Caco-2 (cell line): ENCODE measurements around the gene OR51M1. TPM values are rescaled to one million over a fixed set of nuclear protein-coding genes. Genes with fewer than 3 reads are reported as not detected.

Source experiments
- BruUV-seq: library from RNA; stranded (reverse); fragments of 400-500 nt; replicated peaks from 2 replicates; lab custom pipeline; 2021; lab: Mats Ljungman, UMichigan
- CTCF ChIA-PET: fragments of 300-600 bp; sonication (Branson Sonifier 250); formaldehyde crosslinking; loops from one replicate; lab custom pipeline; 2022; ENCODE audit warnings: antibody characterized with exemption; lab: Charles Lee
- POLR2A ChIA-PET: fragments of 300-600 bp; sonication (Branson Sonifier 250); formaldehyde crosslinking; loops from one replicate; lab custom pipeline; 2022; ENCODE audit warnings: antibody characterized with exemption; lab: Charles Lee
- DNase-seq, 2 experiments: peaks; one replicate each; pipeline versions ENCODE4 v3.0.0 to v3.0.0-alpha.2; 2020 to 2022
- H3K27me3 ChIP-seq: replicated peaks from 2 replicates; pipeline ENCODE4 v1.6.0; 2011; ENCODE audit warnings: low read length; ENCODE audit not compliant: control insufficient read depth, insufficient read depth
- H3K36me3 ChIP-seq: 2 replicates; pipeline ENCODE4 v1.5.1; 2011; ENCODE audit warnings: low read length; ENCODE audit not compliant: control insufficient read depth, insufficient read depth
- H3K4me1 ChIP-seq: fragments of 250-450 bp; sonication (Bioruptor Pico); 2 replicates; pipeline ENCODE4 v1.5.1; 2020; ENCODE audit warnings: mild to moderate bottlenecking
- H3K4me3 ChIP-seq: 2 replicates; pipeline ENCODE4 v1.5.1; 2011; ENCODE audit warnings: low read depth, mild to moderate bottlenecking, control low read depth, low read length
- H3K9me3 ChIP-seq: fragments of 250-450 bp; sonication (Bioruptor Pico); 2 replicates; pipeline ENCODE4 v1.5.1; 2020; ENCODE audit warnings: mild to moderate bottlenecking, moderate library complexity
- H3K27ac Mint-ChIP-seq: one replicate; pipeline ENCODE4 v1.8.0; 2022; ENCODE audit warnings: mixed read lengths; ENCODE audit not compliant: unreplicated experiment
- H3K27me3 Mint-ChIP-seq: one replicate; pipeline ENCODE4 v1.8.0; 2022; ENCODE audit warnings: mixed read lengths; ENCODE audit not compliant: insufficient read depth, unreplicated experiment
- H3K36me3 Mint-ChIP-seq: one replicate; pipeline ENCODE4 v1.8.0; 2022; ENCODE audit warnings: mild to moderate bottlenecking, mixed read lengths; ENCODE audit not compliant: insufficient read depth, unreplicated experiment
- H3K4me1 Mint-ChIP-seq: one replicate; pipeline ENCODE4 v1.8.0; 2022; ENCODE audit warnings: low read depth, mixed read lengths; ENCODE audit not compliant: unreplicated experiment
- H3K4me3 Mint-ChIP-seq: one replicate; pipeline ENCODE4 v1.8.0; 2022; ENCODE audit warnings: mild to moderate bottlenecking, moderate library complexity, mixed read lengths; ENCODE audit not compliant: unreplicated experiment
- H3K9me3 Mint-ChIP-seq: one replicate; pipeline ENCODE4 v1.8.0; 2022; ENCODE audit warnings: mixed read lengths; ENCODE audit not compliant: unreplicated experiment
- intact Hi-C: fragments of 100-400 bp; cut with micrococcal nuclease; formaldehyde crosslinking; loops from one replicate; pipeline ENCODE4 v1.10.0; 2022; ENCODE audit not compliant: unreplicated experiment
- total RNA-seq: library from RNA; stranded (reverse); gene quantifications from 2 replicates; pipeline ENCODE4 v1.2.3, GENCODE V29; 2022
- TF ChIP-seq, protein P1 (sequence below), 2 experiments: fragments of 200-600 bp in 1 of 2; IDR thresholded peaks; 1 replicate in 1 of 2; 2 replicates in 1 of 2; pipeline versions ENCODE4 v1.5.1 to v1.8.0; 2011 to 2022; ENCODE audit warnings: antibody characterized with exemption in 1 of 2, control low read depth in 1 of 2, inconsistent platforms in 1 of 2, low read depth in 1 of 2, low read length in 1 of 2, mild to moderate bottlenecking in 1 of 2, moderate library complexity in 1 of 2; ENCODE audit not compliant: insufficient read depth in 1 of 2, severe bottlenecking in 1 of 2, unreplicated experiment in 1 of 2

The OR51M1 gene
- total RNA-seq, 1 experiment from 2014 or later: not detected

DNA sequence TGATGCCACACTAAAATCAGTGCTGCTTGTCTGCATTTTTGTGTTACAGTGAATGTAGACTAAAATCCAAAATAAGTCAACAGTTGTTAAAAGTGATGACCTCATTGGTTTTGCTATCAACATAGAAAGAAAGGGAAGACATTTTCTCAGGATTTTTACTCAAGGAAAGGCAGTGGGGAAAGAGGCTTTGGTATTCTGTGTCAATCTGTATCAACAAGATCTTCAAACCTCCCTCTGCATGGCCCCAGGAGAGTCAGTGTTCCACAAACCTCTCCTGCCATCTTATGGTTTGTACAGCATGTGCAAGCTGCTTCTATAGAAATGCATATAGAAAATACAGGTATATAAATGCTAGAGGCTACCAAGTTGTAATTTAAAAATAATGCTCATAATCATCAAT is 13.8 kb upstream of the OR51M1 start:
- DNase-seq: peak in 1 of 2 experiments; percentile 13
- TF ChIP-seq, protein P1, sequence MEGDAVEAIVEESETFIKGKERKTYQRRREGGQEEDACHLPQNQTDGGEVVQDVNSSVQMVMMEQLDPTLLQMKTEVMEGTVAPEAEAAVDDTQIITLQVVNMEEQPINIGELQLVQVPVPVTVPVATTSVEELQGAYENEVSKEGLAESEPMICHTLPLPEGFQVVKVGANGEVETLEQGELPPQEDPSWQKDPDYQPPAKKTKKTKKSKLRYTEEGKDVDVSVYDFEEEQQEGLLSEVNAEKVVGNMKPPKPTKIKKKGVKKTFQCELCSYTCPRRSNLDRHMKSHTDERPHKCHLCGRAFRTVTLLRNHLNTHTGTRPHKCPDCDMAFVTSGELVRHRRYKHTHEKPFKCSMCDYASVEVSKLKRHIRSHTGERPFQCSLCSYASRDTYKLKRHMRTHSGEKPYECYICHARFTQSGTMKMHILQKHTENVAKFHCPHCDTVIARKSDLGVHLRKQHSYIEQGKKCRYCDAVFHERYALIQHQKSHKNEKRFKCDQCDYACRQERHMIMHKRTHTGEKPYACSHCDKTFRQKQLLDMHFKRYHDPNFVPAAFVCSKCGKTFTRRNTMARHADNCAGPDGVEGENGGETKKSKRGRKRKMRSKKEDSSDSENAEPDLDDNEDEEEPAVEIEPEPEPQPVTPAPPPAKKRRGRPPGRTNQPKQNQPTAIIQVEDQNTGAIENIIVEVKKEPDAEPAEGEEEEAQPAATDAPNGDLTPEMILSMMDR (IDR thresholded peaks at IDR 0.05; ENCODE audit: insufficient read depth in 1 of 2, low read depth in 1 of 2, low read length in 1 of 2, severe bottlenecking in 1 of 2, unreplicated experiment in 1 of 2): peak in 1 of 2 experiments; percentile 20
- intact Hi-C loops: loop anchor here (1.0 kb wide), 2 partner anchors 164 to 245 kb away; no protein-coding TSS in a partner anchor
- Mint-ChIP-seq H3K27ac (no peak overlapping the region), H3K9me3 (no peaks in the 10 kb centered on the region), H3K36me3 (no peaks in the 10 kb centered on the region), H3K4me1 (no peaks in the 10 kb centered on the region), H3K27me3 (peaks cover 15% of the 10 kb centered on the region), H3K4me3 (no peak overlapping the region)
- Histone ChIP-seq H3K27me3 (no peaks in the 10 kb centered on the region), H3K4me3 (no peak overlapping the region), H3K4me1 (no peaks in the 10 kb centered on the region), H3K36me3 (no peaks in the 10 kb centered on the region), H3K9me3 (no peaks in the 10 kb centered on the region)
- BruUV-seq: no TSS peak
- POLR2A ChIA-PET: no interaction called here
- CTCF ChIA-PET: no interaction called here

DNA sequence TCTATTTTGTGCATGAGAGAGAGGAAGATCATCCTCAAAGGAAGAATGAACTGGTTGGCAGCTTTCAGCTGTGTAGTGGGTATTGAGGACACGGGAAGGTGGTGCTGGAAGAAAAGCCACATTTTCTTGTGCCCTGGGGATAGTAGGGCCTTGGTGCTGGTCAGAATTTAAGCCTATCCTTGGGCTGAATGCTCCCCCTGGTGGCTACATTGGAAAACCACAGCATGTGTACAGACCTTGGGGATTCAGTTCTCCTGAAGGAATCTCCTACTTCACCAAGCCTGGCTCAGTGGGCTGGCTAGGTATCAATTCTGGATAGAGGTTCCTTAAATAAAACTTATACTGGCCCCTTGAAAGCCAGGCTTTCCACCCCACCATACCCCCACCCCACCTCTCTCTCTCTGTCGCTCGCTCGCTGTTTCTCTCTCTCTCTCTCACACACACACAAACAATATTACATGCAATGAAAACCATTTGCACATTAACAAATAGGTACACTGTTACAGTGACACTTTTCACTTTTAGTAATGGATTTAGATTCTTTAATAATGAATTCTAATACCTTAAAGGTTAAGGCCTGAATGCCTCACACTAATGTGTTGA is 2.8 kb upstream of the OR51M1 start:
- TF ChIP-seq, protein P1 (IDR thresholded peaks at IDR 0.05; ENCODE audit: insufficient read depth in 1 of 2, low read depth in 1 of 2, low read length in 1 of 2, severe bottlenecking in 1 of 2, unreplicated experiment in 1 of 2): peak; percentile 78 to 92
- ChIA-PET CTCF (no interaction called here), POLR2A (no interaction called here)
- H3K4me1 Mint-ChIP-seq: no peaks in the 10 kb centered on the region
- no peak overlapping the region for H3K4me3 Mint-ChIP-seq
- no peak overlapping the region for H3K4me3 ChIP-seq
- intact Hi-C loops: loop anchor here (1.0 kb wide), 3 partner anchors 177 to 755 kb away; no protein-coding TSS in a partner anchor
- no peaks in the 10 kb centered on the region for H3K27me3 ChIP-seq
- H3K4me1 ChIP-seq: no peaks in the 10 kb centered on the region
- BruUV-seq: no TSS peak
- no peaks in the 10 kb centered on the region for H3K36me3 Mint-ChIP-seq
- no peaks in the 10 kb centered on the region for H3K9me3 ChIP-seq
- H3K27ac Mint-ChIP-seq: no peak overlapping the region
- H3K9me3 Mint-ChIP-seq: no peaks in the 10 kb centered on the region
- peaks cover 6% of the 10 kb centered on the region for H3K27me3 Mint-ChIP-seq
- H3K36me3 ChIP-seq: no peaks in the 10 kb centered on the region
- DNase-seq: peak; percentile 71 to 73

DNA sequence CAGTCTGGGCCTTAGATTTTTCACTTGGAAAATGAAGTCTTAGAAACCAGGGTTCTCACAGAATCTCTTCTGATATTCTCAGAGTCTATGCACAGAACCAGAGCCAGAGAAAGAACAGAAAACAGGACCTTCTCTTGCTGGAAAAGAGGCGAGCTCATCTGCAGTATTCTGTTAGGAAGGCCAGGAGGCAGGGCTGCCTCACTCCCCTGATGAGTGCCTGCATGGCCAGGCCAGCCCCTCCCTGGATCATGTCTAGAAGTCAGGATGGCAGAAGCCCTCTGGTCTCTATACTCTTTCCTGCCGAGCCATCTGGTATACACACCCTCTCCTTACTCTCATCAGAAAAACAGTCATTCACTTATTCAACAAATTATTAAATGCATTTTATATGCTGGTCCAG is 723 bp downstream of the OR51M1 start:
- no peak overlapping the region for H3K27ac Mint-ChIP-seq
- Histone ChIP-seq H3K9me3 (no peaks in the 10 kb centered on the region), H3K4me1 (no peaks in the 10 kb centered on the region), H3K27me3 (no peaks in the 10 kb centered on the region), H3K4me3 (no peak overlapping the region), H3K36me3 (no peaks in the 10 kb centered on the region)
- no peak for DNase-seq
- no TSS peak for BruUV-seq
- H3K27me3 Mint-ChIP-seq: peaks cover 2% of the 10 kb centered on the region
- H3K36me3 Mint-ChIP-seq: no peaks in the 10 kb centered on the region
- TF ChIP-seq, protein P1 (IDR thresholded peaks at IDR 0.05; ENCODE audit: insufficient read depth in 1 of 2, low read depth in 1 of 2, low read length in 1 of 2, severe bottlenecking in 1 of 2, unreplicated experiment in 1 of 2): no peak
- intact Hi-C loops: no loop called here
- H3K4me3 Mint-ChIP-seq: no peak overlapping the region
- H3K4me1 Mint-ChIP-seq: no peaks in the 10 kb centered on the region
- ChIA-PET POLR2A (no interaction called here), CTCF (interaction anchor here (0.8 kb wide), 1 partner anchor 174 kb away, joined by 3 read pairs; no protein-coding TSS in a partner anchor)
- no peaks in the 10 kb centered on the region for H3K9me3 Mint-ChIP-seq
